Measurements from ENCODE around the gene PARD3.

The PARD3 gene

GRCh38 chr10:34164029-34164428 lies 651.1 kb downstream of the PARD3 start:
- no peak for DNase-seq (ENCODE audit: low read depth in 2 of 2)

GRCh38 chr10:34163075-34163905 lies 651.8 kb downstream of the PARD3 start:
- DNase-seq (ENCODE audit: low read depth in 2 of 2) = no peak

- no peak for DNase-seq (ENCODE audit: low read depth in 2 of 2)
These were observed 653.2 kb downstream of the PARD3 start for GRCh38 chr10:34161777-34162370.

GRCh38 chr10:34160595-34160994 lies 654.5 kb downstream of the PARD3 start:
- no peak for DNase-seq (ENCODE audit: low read depth in 2 of 2)

GRCh38 chr10:34157501-34157900 lies 657.6 kb downstream of the PARD3 start:
- no peak for DNase-seq (ENCODE audit: low read depth in 2 of 2)

GRCh38 chr10:34156781-34157425 lies 658.2 kb downstream of the PARD3 start:
- DNase-seq (ENCODE audit: low read depth in 2 of 2) = no peak

DNA sequence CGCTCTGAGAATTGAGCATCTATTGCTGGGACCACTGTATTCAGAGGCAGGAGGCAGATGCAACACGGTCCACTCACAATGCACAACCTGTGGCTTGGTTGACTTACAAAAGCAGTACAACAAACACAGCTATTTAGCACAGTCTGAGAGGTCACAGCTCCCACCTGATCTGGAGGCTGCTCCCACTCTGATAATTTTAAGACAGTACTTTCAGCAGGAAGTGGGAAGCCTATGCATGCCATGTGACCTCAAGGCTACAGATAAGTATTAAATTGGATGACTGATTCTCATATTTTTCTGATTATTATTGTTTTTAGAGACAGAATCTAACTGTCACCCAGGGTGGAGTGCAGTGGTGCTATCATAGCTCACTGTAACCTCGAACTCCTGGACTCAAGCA lies 659.3 kb downstream of the PARD3 start:
- DNase-seq (ENCODE audit: low read depth in 2 of 2) = no peak

- DNase-seq (ENCODE audit: low read depth in 2 of 2) = no peak
These were observed 660.7 kb downstream of the PARD3 start for GRCh38 chr10:34154383-34154900.

GRCh38 chr10:34153663-34154382 lies 661.3 kb downstream of the PARD3 start:
- DNase-seq (ENCODE audit: low read depth in 2 of 2) = no peak

GRCh38 chr10:34152434-34152833 lies 662.7 kb downstream of the PARD3 start:
- DNase-seq (ENCODE audit: low read depth in 2 of 2) = no peak

DNA sequence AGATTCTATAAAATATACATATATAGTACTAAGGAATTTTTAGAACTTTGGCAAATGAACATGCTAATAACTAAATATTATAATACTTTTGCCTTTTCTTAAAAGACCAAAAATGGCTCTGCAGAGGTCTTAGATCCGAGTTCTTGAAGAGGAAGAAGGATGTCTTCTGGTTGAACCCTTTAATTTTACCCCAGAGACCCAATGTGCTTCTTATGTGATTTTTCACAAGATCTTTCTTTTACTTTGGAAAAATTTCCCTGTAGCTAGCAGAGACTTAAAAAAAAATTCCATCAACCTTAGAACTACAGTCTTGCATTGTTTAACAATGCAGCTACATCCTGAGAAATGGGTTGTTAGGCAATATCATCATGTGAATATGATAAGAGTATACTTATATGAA lies 663.2 kb downstream of the PARD3 start:
- no peak for DNase-seq (ENCODE audit: low read depth in 2 of 2)

DNA sequence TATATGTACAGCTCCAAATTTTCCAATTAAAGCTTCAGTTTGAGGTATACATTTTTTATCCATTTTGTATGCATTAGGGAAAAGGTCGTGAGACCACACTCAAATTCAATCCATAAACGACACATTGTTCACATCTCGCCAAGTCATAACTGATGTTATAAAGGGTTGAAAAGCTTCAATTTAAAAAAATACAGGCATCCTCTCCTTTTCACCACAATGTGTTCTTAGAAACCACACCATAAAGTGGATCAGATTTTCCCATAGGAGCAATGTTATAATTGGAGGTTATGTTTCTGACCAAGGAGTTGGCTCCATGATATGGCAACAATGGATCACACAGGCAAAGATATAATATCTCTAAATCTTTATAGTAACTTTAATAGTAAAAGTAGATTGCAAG lies 663.6 kb downstream of the PARD3 start:
- no peak for DNase-seq (ENCODE audit: low read depth in 2 of 2)

DNA sequence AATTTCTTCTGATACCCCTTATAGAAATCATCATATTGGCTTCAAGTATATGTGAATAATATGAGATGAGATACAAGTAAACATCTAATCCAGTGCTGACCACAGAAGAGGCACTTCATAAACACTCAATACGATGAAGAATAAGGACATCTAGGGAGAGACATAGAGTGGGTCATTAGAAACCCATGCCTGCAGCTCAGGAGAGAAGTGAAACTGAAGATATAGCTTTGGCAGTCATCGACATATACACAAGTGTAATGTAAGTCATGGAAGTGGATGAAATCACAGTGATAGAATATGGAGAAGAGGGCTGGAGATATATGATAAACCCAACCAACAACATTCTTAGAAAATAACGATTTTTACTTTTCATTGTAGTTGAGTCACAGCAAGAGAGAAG lies 665.0 kb downstream of the PARD3 start:
- DNase-seq (ENCODE audit: low read depth in 2 of 2) = no peak

GRCh38 chr10:34148305-34148657 lies 666.8 kb downstream of the PARD3 start:
- DNase-seq (ENCODE audit: low read depth in 2 of 2) = no peak

DNA sequence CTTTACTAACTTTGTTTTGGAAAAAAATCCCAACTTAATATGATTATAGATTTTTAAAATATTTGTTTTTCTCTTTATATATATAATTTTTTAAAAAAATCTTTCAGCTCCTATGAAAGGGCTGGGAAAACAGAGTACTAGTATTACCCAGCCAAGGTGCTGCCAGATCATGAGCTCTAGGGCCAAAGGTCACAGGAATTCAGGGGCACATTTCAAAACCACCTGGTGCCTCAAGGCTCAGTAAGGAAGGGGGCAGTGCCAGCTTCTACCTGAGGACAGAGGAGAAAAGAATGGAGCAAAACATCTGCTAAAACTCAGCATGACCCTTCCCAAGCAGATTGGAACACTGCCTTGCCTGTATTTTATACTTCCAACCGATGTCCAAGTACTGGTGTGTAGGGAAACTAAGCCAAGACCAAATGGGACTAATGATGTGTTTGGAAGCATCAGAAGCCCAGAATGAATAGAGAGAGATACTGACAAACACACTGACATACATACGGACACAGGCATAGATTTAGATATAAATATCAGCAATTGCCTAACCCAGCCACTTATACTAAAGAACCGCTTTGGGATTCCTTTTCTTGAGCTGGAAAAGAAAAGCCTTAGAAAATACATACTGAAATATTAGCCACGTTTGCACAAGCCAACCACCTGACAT lies 667.3 kb downstream of the PARD3 start:
- no peak for DNase-seq (ENCODE audit: low read depth in 2 of 2)

DNA sequence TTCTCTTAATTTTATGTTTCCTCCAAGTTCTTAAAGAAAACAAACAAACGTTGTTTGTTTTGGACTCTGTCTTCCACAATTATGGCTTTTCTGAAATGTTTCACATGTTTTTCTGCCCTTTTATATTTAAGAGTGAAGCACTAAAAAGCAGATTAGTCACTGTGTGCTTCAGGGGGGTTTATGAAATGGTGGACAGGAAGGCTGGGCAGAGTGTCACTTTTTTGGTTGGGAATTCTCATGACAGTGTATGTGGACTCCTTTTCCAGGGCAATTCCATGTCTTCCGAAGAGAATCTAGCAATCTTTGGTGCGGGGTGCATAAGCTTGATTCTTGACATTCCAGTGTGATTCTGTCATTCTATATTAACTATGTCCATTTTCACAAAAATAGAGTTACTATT lies 669.4 kb downstream of the PARD3 start:
- DNase-seq (ENCODE audit: low read depth in 2 of 2) = no peak

DNA sequence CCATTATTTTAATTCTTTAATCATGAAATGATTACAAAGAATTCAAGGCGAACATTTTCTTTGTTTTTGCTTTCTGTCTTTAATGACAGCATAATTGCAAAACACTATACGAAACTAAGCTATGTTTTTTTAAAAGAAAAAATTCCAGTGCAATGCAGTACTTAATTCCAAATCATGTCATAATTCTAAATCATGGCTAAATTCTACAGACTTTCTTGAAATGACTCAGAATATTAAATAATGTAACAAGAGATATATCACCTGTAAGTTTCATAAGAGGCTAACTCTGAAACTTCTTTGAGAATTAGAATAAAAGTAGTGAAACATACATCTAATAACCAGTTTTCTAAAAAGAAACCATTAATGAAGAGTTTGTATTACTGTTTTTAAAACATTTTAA lies 671.6 kb downstream of the PARD3 start:
- no peak for DNase-seq (ENCODE audit: low read depth in 2 of 2)

DNA sequence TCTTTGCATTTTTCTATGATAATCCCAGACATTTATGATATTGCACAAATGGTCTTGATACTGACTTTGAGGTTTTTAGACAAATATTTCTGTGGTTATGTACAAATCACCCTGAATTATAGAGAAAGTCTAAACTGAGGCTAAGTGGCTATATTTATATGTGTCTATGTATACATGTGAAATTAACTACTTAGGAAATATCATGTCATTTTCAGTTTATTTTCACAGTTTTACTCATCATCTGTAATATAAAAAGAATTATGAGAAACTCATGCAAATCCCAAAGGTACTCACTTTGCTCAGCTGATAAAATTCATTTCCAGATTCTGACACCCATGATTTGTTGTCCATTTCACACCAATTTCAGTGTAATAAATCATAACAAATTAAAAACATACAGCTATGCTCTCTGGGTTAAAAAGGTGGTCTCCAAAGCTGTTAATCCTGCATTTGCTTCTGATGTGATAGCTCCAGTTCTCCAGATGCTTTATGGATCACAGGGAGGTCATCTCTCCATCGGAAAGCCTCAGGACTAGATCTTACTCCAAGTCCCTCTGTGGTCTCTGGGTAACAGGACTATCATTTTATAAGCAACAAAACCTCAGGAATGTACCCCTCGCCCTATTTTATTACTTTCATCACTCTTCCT lies 673.9 kb downstream of the PARD3 start:
- no peak for DNase-seq (ENCODE audit: low read depth in 2 of 2)

DNA sequence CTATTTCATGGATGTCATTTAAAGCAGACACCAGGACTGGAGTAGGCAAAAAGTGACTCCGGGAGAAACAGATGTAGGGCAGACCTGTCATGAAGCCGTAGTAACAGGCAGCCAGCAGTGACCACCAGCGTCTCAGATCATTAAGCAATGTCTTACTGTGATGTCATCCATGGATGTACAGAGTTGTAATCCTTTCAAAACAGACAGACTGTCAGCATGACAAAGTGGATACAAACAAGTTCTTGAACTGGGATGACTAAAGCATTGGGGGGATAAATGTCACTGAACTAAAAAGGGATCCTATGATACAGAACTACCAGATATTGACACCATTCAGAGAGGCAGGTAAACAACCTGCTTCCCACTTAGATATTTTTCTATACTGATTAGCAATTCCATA lies 675.5 kb downstream of the PARD3 start:
- DNase-seq (ENCODE audit: low read depth in 2 of 2) = no peak

DNA sequence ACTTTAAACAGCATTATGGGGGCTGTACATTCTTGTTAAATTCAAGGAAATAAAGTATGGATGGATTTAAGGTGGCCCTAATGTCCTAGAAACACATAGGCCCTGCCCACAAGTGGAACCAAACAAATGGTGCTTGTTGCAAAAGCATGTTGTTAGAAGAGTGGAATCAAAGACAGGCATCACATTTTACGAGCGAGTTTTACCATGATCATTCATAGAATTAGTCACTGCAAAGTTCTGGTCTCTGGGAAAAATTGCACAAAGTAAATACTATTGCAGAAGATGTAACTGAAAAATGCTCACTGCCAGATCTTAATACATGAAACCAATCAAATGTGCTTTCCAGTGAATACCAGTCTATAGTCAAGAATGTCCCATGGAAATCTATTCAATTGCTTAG lies 677.1 kb downstream of the PARD3 start:
- no peak for DNase-seq (ENCODE audit: low read depth in 2 of 2)

GRCh38 chr10:34137201-34137600 lies 677.9 kb downstream of the PARD3 start:
- no peak for DNase-seq (ENCODE audit: low read depth in 2 of 2)

Measured in stimulated activated CD8-positive, alpha-beta memory T cell treated with anti-CD3 and anti-CD28 coated beads, Interleukin-2, amount 100 ng/mL, for 48 hours (primary cell).